K562 (cell line): ENCODE results near the gene TMEM273. TPM values are rescaled to one million over a fixed set of nuclear protein-coding genes. Genes with fewer than 3 reads are reported as not detected.

Experiments
- ATAC-seq: fragments of 200-7000 bp; cut with Tn5 transposase; 3 replicates; pipeline ENCODE4 v1.9.1; 2020; ENCODE audit warnings: moderate library complexity
- BruUV-seq: library from RNA; stranded (reverse); fragments of 400-500 nt; replicated peaks from 2 replicates; lab custom pipeline; 2021; lab: Mats Ljungman, UMichigan
- CTCF ChIA-PET: fragments of 300-600 bp; formaldehyde crosslinking; extraction: SDS; loops from one replicate; lab custom pipeline; 2021; ENCODE audit warnings: low intra/inter-chr PET ratio; lab: Yijun Ruan, JAX
- POLR2A ChIA-PET: fragments of 300-600, 350-650 bp; sonication (Branson Sonifier 250); formaldehyde crosslinking; extraction: SDS; loops from one replicate; lab custom pipeline; 2021; ENCODE audit warnings: antibody characterized with exemption, inconsistent platforms; lab: Yijun Ruan, JAX
- DNase-seq, 4 experiments: peaks; one replicate each; pipeline versions ENCODE4 v3.0.0 to v3.0.0-alpha.2; 2011 to 2018; ENCODE audit warnings: low spot score in 3 of 4, mixed read lengths in 3 of 4; ENCODE audit errors: extremely low read depth in 1 of 4
- FAIRE-seq: peaks from 2 replicates; lab custom pipeline; 2011; peaks lifted over from hg19 to GRCh38; lab: Jason Lieb, UNC
- H2AFZ ChIP-seq: 2 replicates; pipeline ENCODE4 v1.6.0; 2011; ENCODE audit warnings: low read depth, low read length, control low read depth, inconsistent platforms
- H3K27ac ChIP-seq: fragments of 200-600 bp; 3 replicates; pipeline ENCODE4 v1.8.0; 2011; ENCODE audit warnings: low read depth, mild to moderate bottlenecking, control low read depth, inconsistent platforms, low read length, moderate library complexity, mixed read lengths; ENCODE audit errors: extremely low read depth
- H3K27me3 ChIP-seq, 2 experiments: fragments of 300-600 bp in 1 of 2; 2 replicates in 1 of 2; 3 replicates in 1 of 2; pipeline versions ENCODE4 v1.6.0 to v1.8.0; 2011; ENCODE audit warnings: inconsistent platforms in 2 of 2, low read length in 2 of 2, mild to moderate bottlenecking in 1 of 2, mixed read lengths in 1 of 2, moderate library complexity in 1 of 2; ENCODE audit not compliant: control insufficient read depth in 2 of 2, insufficient read depth in 2 of 2
- H3K36me3 ChIP-seq: fragments of 300-600 bp; 3 replicates; pipeline ENCODE4 v1.8.0; 2011; ENCODE audit warnings: mild to moderate bottlenecking, low read length, inconsistent platforms; ENCODE audit not compliant: control insufficient read depth, insufficient read depth
- H3K4me1 ChIP-seq, 2 experiments: fragments of 200-600 bp in 1 of 2; replicated peaks in 1 of 2; 2 replicates in 1 of 2; 3 replicates in 1 of 2; pipeline versions ENCODE4 v1.5.1 to v1.8.0; 2011; ENCODE audit warnings: inconsistent platforms in 2 of 2, low read length in 2 of 2, mild to moderate bottlenecking in 1 of 2, mixed read lengths in 1 of 2, moderate library complexity in 1 of 2; ENCODE audit not compliant: control insufficient read depth in 2 of 2, insufficient read depth in 2 of 2
- H3K4me2 ChIP-seq: 2 replicates; pipeline ENCODE4 v1.6.1; 2011; ENCODE audit warnings: low read length, control low read depth, inconsistent platforms, mixed read lengths; ENCODE audit not compliant: insufficient read depth
- H3K4me3 ChIP-seq: fragments of 200-600 bp; sonication (generic), shearing (Covaris generic); 2 replicates; pipeline ENCODE4 v1.5.1; 2016; ENCODE audit warnings: control low read depth, inconsistent platforms
- H3K79me2 ChIP-seq: fragments of 200-600 bp; 3 replicates; pipeline ENCODE4 v1.8.0; 2011; ENCODE audit warnings: low read length, inconsistent platforms; ENCODE audit not compliant: control insufficient read depth, insufficient read depth
- H3K9ac ChIP-seq, 2 experiments: 2 replicates each; pipeline versions ENCODE4 v1.6.0 to v1.6.1; 2011; ENCODE audit warnings: low read depth in 2 of 2, low read length in 2 of 2, control low read depth in 1 of 2, inconsistent platforms in 1 of 2, mild to moderate bottlenecking in 1 of 2, mixed read lengths in 1 of 2; ENCODE audit not compliant: insufficient read depth in 1 of 2
- H3K9me1 ChIP-seq: one replicate; pipeline ENCODE4 v1.6.0; 2011; ENCODE audit warnings: inconsistent platforms, mild to moderate bottlenecking, low read length, moderate library complexity; ENCODE audit not compliant: control insufficient read depth, insufficient read depth
- H3K9me3 ChIP-seq: replicated peaks from 2 replicates; pipeline ENCODE4 v1.5.1; 2011; ENCODE audit warnings: low read depth, low read length, inconsistent platforms; ENCODE audit not compliant: control insufficient read depth, insufficient read depth
- H4K20me1 ChIP-seq: replicated peaks from 2 replicates; pipeline ENCODE4 v1.6.1; 2011; ENCODE audit warnings: low read length, inconsistent platforms, mixed read lengths; ENCODE audit not compliant: control insufficient read depth, insufficient read depth
- ATF3 ChIP-seq, 2 experiments: fragments of 450-650 bp in 1 of 2; sonication (generic) in 1 of 2; formaldehyde crosslinking in 1 of 2; IDR thresholded peaks in 1 of 2; conservative IDR thresholded peaks in 1 of 2; 2 replicates each; pipeline versions ENCODE4 v1.6.1 to v1.8.1; 2016 to 2023; ENCODE audit warnings: mild to moderate bottlenecking in 2 of 2, moderate library complexity in 2 of 2, inconsistent platforms in 1 of 2, missing genetic modification reagents in 1 of 2
- ATF7 ChIP-seq: fragments of 450-650 bp; IDR thresholded peaks from 2 replicates; pipeline ENCODE4 v1.7.1; 2014; ENCODE audit warnings: mild to moderate bottlenecking, moderate library complexity
- CBX2 ChIP-seq: fragments of 200-600 bp; sonication (generic); IDR thresholded peaks from one replicate; pipeline ENCODE4 v1.6.1; 2012; ENCODE audit warnings: mild to moderate bottlenecking, low read length, inconsistent platforms; ENCODE audit not compliant: insufficient read depth, poor library complexity, severe bottlenecking
- CBX3 ChIP-seq, 2 experiments: IDR thresholded peaks; 1 replicate in 1 of 2; 2 replicates in 1 of 2; pipeline ENCODE4 v1.6.1; 2012; ENCODE audit warnings: inconsistent platforms in 2 of 2, low read length in 2 of 2, borderline replicate concordance in 1 of 2, control low read depth in 1 of 2
- CEBPG ChIP-seq, 3 experiments: fragments of 200-800 bp in 1 of 3; sonication (Bioruptor generic) in 1 of 3; sonication (generic) in 1 of 3; formaldehyde crosslinking in 1 of 3; IDR thresholded peaks in 2 of 3; conservative IDR thresholded peaks in 1 of 3; 2 replicates each; pipeline versions ENCODE4 v1.6.1 to v1.8.0; 2016 to 2022; ENCODE audit warnings: missing compliant biosample characterization in 2 of 3, missing genetic modification characterization in 2 of 3, mild to moderate bottlenecking in 1 of 3, missing genetic modification reagents in 1 of 3
- JUN ChIP-seq, 2 experiments: sonication (generic) in 1 of 2; formaldehyde crosslinking in 1 of 2; IDR thresholded peaks; 2 replicates each; pipeline versions ENCODE4 v1.6.1 to v1.8.0; 2012 to 2022; ENCODE audit warnings: borderline replicate concordance in 2 of 2, mild to moderate bottlenecking in 2 of 2, improper control_type of control experiment in 1 of 2, low read depth in 1 of 2, low read length in 1 of 2, missing genetic modification reagents in 1 of 2
- JUND ChIP-seq, 2 experiments: IDR thresholded peaks; 2 replicates in 1 of 2; 3 replicates in 1 of 2; pipeline ENCODE4 v1.6.1; 2011; ENCODE audit warnings: borderline replicate concordance in 2 of 2, low read depth in 2 of 2, low read length in 2 of 2, improper control_type of control experiment in 1 of 2, missing biosample characterization in 1 of 2, missing genetic modification characterization in 1 of 2, missing genetic modification reagents in 1 of 2
- PHB2 ChIP-seq: fragments of 450-650 bp; IDR thresholded peaks from 2 replicates; pipeline ENCODE4 v1.6.1; 2017; ENCODE audit warnings: low read depth
- SNAPC5 ChIP-seq: fragments of 250-450 bp; sonication (Bioruptor Pico); IDR thresholded peaks from 2 replicates; pipeline ENCODE4 v1.8.0; 2021; ENCODE audit warnings: moderate library complexity, mild to moderate bottlenecking, inconsistent platforms
- ZNF174 ChIP-seq: fragments of 250-450 bp; sonication (Bioruptor Pico); IDR thresholded peaks from 2 replicates; pipeline ENCODE4 v1.4.0; 2020; ENCODE audit warnings: mild to moderate bottlenecking
- WGBS: fragments of 100-300 bp; shearing (Covaris generic); methylation state at CpG from one replicate; pipeline ENCODE4 v1.1.6; 2016; ENCODE audit warnings: low coverage, mixed read lengths; ENCODE audit not compliant: insufficient coverage; ENCODE audit errors: missing lambda C conversion rate; 5-methylcytosine and 5-hydroxymethylcytosine counted together
- in situ Hi-C: fragments of 300-500 bp; cut with MboI; formaldehyde crosslinking; loops from 4 replicates; pipeline ENCODE4 v1.15.0; 2018; ENCODE audit warnings: inconsistent platforms, mixed read lengths
- intact Hi-C: fragments of 100-400 bp; cut with micrococcal nuclease; formaldehyde crosslinking; loops from 2 replicates; pipeline ENCODE4 v1.14.2; 2022
- polyA plus RNA-seq, 8 experiments: library from polyadenylated mRNA; depleted of rRNA in 4 of 8; stranded (reverse) in 5 of 8; unstranded in 3 of 8; fragments of >200 nt; fragmentation: Nextera tagmentation in 2 of 8; fragmentation: Illumina TruSeq in 1 of 8; extraction: Ambion mirVana in 2 of 8; extraction: Trizol in 1 of 8; gene quantifications; 2 replicates each; pipeline versions ENCODE4 v1.2.1 to v1.2.3, GENCODE V29; 2011 to 2014; ENCODE audit warnings: inconsistent platforms in 1 of 8, missing spikeins in 1 of 8
- total RNA-seq, 7 experiments: library from RNA; depleted of rRNA in 6 of 7; stranded (reverse); fragments of >200 nt in 6 of 7; fragmentation: Illumina TruSeq in 2 of 7; extraction: Trizol in 2 of 7; gene quantifications; 2 replicates each; pipeline versions ENCODE4 v1.2.1 to v1.2.3, GENCODE V29; 2011 to 2021; ENCODE audit warnings: low replicate concordance in 1 of 7

TMEM273 gene
- total and polyA plus RNA-seq, 9 of the 15 experiments (the other 6 are each of a cell fraction or from before 2014, with no cell fraction given), result 39.2 to 131 (median 95.6) TPM

- TF ChIP-seq CBX3 (IDR thresholded peaks at IDR 0.05; ENCODE audit: borderline replicate concordance in 1 of 2, low read length in 2 of 2) (peak in 1 of 2 experiments; percentile 62; a peak in 1 of 3 replicates), CEBPG (CRISPR knock-in tag; IDR thresholded peaks at IDR 0.05) (no peak), CEBPG (tag; conservative IDR thresholded peaks at IDR 0.05 in 1 of 2, IDR thresholded peaks at IDR 0.05 in 1 of 2) (no peak), SNAPC5 (no peak), CBX2 (no peak)
These were observed 51.7 kb downstream of the TMEM273 start (continued) for GRCh38 chr10:49136525-49136924.

- no peak overlapping the region for H3K9ac ChIP-seq
- H3K27ac ChIP-seq, result no peak overlapping the region
- H3K4me1 ChIP-seq, result peaks cover 3 to 9% of the 10 kb centered on the region in 2 experiments; a peak in 2 of 5 replicates
- H3K79me2 ChIP-seq, result no peaks in the 10 kb centered on the region
- TF ChIP-seq ATF3 (IDR thresholded peaks at IDR 0.05), result peak; percentile 65
- no peak for TF ChIP-seq ATF3 (CRISPR knock-in tag; conservative IDR thresholded peaks at IDR 0.05)
- TF ChIP-seq ATF7, result peak; percentile 55
- TF ChIP-seq PHB2, result no peak
- 0 out of 2 replicates have a peak, but pooled peaks have one; percentile 36 for TF ChIP-seq JUN (IDR thresholded peaks at IDR 0.05; ENCODE audit: borderline replicate concordance, low read depth, low read length)
- no peak for TF ChIP-seq JUN (CRISPR knock-in tag; IDR thresholded peaks at IDR 0.05; ENCODE audit: borderline replicate concordance)
- no peak for TF ChIP-seq ZNF174 (CRISPR knock-in tag)
- 0 out of 2 replicates have a peak, but pooled peaks have one; percentile 21 for TF ChIP-seq JUND (IDR thresholded peaks at IDR 0.05; ENCODE audit: borderline replicate concordance, low read depth, low read length)
- no peak for TF ChIP-seq JUND (tag; IDR thresholded peaks at IDR 0.05; ENCODE audit: borderline replicate concordance, low read depth, low read length)
- TF ChIP-seq, all 486 proteins: peak for 4
- H3K4me3 ChIP-seq, result no peak overlapping the region
- peak overlapping the region; percentile 37 for H2AFZ ChIP-seq
- H3K36me3 ChIP-seq, result no peaks in the 10 kb centered on the region
- H3K9me3 ChIP-seq, result peaks cover 5% of the 10 kb centered on the region; the same call in 1 of the 2 replicates
- intact Hi-C loops (no loop called here), in situ Hi-C loops (no loop called here)
- H3K4me2 ChIP-seq, result no peak overlapping the region
- no peak for ATAC-seq
- peaks cover 3 to 11% of the 10 kb centered on the region in 2 experiments; a peak in 1 of 5 replicates for H3K27me3 ChIP-seq
- no peaks in the 10 kb centered on the region for H3K9me1 ChIP-seq
- no TSS peak for BruUV-seq
- CTCF ChIA-PET, result no interaction called here
- WGBS, result 23% methylated on average over 9 of the region's 9 CpGs
- no peaks in the 10 kb centered on the region for H4K20me1 ChIP-seq
- no peak for FAIRE-seq
- POLR2A ChIA-PET, result interaction anchor here (0.8 to 1.0 kb wide), 2 partner anchors 12 to 35 kb away, joined by 3 to 4 read pairs; no protein-coding TSS in a partner anchor
- DNase-seq, result no peak
These were observed 52.4 kb downstream of the TMEM273 start for GRCh38 chr10:49135575-49136313.
